ENCODE measurements around the gene FAM114A1.
"Not testable (repeated sequence)": the region's sequence is repeated elsewhere in the genome, so short reads cannot be mapped to it uniquely, and the experiment has no call there.

Gene FAM114A1

GRCh38 chr4:38931125-38931524, 63.5 kb downstream of the FAM114A1 start:
- DNase-seq (ENCODE audit: low read depth in 2 of 2): no peak

- no peak for DNase-seq (ENCODE audit: low read depth in 2 of 2)
These were observed 67.9 kb downstream of the FAM114A1 start for GRCh38 chr4:38935391-38936073.

- no peak for DNase-seq (ENCODE audit: low read depth in 2 of 2)
These were observed 71.6 kb downstream of the FAM114A1 start for GRCh38 chr4:38939165-38939564.

GRCh38 chr4:38940476-38940875, 72.9 kb downstream of the FAM114A1 start:
- DNase-seq (ENCODE audit: low read depth in 2 of 2): no peak

GRCh38 chr4:38941906-38942305, 74.3 kb downstream of the FAM114A1 start:
- DNase-seq (ENCODE audit: low read depth in 2 of 2): not testable (repeated sequence)

- DNase-seq (ENCODE audit: low read depth in 2 of 2): no peak
These were observed 75.7 kb downstream of the FAM114A1 start for GRCh38 chr4:38943343-38943742.

- no peak for DNase-seq (ENCODE audit: low read depth in 2 of 2)
These were observed 76.8 kb downstream of the FAM114A1 start for GRCh38 chr4:38944440-38944839.

- DNase-seq (ENCODE audit: low read depth in 2 of 2): no peak
These were observed 79.3 kb downstream of the FAM114A1 start for GRCh38 chr4:38946919-38947318.

GRCh38 chr4:38948551-38948950, 80.9 kb downstream of the FAM114A1 start:
- DNase-seq (ENCODE audit: low read depth in 2 of 2): no peak

GRCh38 chr4:38949411-38950051, 81.9 kb downstream of the FAM114A1 start:
- peak in 1 of 2 donors; percentile 14 for DNase-seq (ENCODE audit: low read depth in 2 of 2)

GRCh38 chr4:38950159-38950558, 82.6 kb downstream of the FAM114A1 start:
- no peak for DNase-seq (ENCODE audit: low read depth in 2 of 2)

- no peak for DNase-seq (ENCODE audit: low read depth in 2 of 2)
These were observed 83.1 kb downstream of the FAM114A1 start for GRCh38 chr4:38950734-38951133.

GRCh38 chr4:38951598-38951997, 84.0 kb downstream of the FAM114A1 start:
- DNase-seq (ENCODE audit: low read depth in 2 of 2): no peak

- no peak for DNase-seq (ENCODE audit: low read depth in 2 of 2)
These were observed 84.4 kb downstream of the FAM114A1 start for GRCh38 chr4:38952017-38952416.

- no peak for DNase-seq (ENCODE audit: low read depth in 2 of 2)
These were observed 87.1 kb downstream of the FAM114A1 start for GRCh38 chr4:38954727-38955126.

GRCh38 chr4:38955957-38956356, 88.4 kb downstream of the FAM114A1 start:
- DNase-seq (ENCODE audit: low read depth in 2 of 2): no peak

- no peak for DNase-seq (ENCODE audit: low read depth in 2 of 2)
These were observed 89.7 kb downstream of the FAM114A1 start for GRCh38 chr4:38957261-38957815.

- DNase-seq (ENCODE audit: low read depth in 2 of 2): no peak
These were observed 90.3 kb downstream of the FAM114A1 start for GRCh38 chr4:38957893-38958292.

- no peak for DNase-seq (ENCODE audit: low read depth in 2 of 2)
These were observed 91.0 kb downstream of the FAM114A1 start for GRCh38 chr4:38958453-38959190.

GRCh38 chr4:38959248-38959647, 91.6 kb downstream of the FAM114A1 start:
- not testable (repeated sequence) for DNase-seq (ENCODE audit: low read depth in 2 of 2)

- no peak for DNase-seq (ENCODE audit: low read depth in 2 of 2)
These were observed 97.6 kb downstream of the FAM114A1 start for GRCh38 chr4:38964942-38965775.

- no peak for DNase-seq (ENCODE audit: low read depth in 2 of 2)
These were observed 98.3 kb downstream of the FAM114A1 start for GRCh38 chr4:38965866-38966265.

All from stimulated activated CD8-positive, alpha-beta memory T cell treated with anti-CD3 and anti-CD28 coated beads, Interleukin-15, amount 100 ng/mL, for 48 hours (primary cell).